Measurements from ENCODE around the gene PLXNA4.

DNA sequence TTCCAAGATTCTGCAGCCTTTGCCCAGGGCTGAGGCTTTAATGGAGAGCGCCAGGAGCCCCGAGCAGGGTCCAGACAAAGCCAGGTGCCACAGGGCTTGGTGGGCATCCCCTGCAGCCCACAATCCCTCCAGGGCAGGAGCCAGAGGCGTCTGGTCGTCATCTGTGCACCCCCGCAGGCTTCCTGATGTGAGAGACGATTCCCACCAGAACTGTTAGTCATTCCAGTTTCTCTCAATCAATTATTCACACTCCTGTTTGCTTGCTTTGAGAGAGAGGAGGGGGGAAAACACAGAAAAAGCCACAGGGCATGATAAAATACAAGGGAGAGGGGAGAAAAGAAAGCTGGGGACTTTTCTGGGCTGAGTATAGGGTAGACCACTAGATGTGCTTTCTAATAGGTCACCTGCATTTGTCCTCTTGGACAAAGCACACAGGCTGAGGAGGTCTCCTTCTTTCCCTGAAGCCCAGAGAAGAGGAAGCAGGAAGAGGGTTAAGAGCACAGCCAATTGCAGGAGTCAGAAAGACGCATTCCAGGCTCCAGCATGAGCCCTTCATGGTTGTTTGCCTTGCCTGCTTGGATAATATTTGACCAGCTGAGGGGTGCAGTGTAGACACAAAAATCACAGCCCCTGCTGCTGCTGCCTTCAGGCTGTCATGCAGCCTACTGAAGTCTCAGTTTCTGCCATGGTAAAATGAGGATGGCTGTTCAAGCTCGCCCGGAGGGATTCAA, 194.4 kb downstream of the PLXNA4 start:
- TF ChIP-seq CTCF (conservative IDR thresholded peaks at IDR 0.05) = no peak
- TF ChIP-seq EZH2 (IDR thresholded peaks at IDR 0.05; ENCODE audit: low read depth) = no peak

All from PC-9 (cell line).